ENCODE measurements around the gene RIN2. TPM values are rescaled to one million over a fixed set of nuclear protein-coding genes. Genes with fewer than 3 reads are reported as not detected.

Gene RIN2
- total RNA-seq, 4 donors from 2014 or later: 64.5 to 89.4 (median 77.5) TPM

DNA sequence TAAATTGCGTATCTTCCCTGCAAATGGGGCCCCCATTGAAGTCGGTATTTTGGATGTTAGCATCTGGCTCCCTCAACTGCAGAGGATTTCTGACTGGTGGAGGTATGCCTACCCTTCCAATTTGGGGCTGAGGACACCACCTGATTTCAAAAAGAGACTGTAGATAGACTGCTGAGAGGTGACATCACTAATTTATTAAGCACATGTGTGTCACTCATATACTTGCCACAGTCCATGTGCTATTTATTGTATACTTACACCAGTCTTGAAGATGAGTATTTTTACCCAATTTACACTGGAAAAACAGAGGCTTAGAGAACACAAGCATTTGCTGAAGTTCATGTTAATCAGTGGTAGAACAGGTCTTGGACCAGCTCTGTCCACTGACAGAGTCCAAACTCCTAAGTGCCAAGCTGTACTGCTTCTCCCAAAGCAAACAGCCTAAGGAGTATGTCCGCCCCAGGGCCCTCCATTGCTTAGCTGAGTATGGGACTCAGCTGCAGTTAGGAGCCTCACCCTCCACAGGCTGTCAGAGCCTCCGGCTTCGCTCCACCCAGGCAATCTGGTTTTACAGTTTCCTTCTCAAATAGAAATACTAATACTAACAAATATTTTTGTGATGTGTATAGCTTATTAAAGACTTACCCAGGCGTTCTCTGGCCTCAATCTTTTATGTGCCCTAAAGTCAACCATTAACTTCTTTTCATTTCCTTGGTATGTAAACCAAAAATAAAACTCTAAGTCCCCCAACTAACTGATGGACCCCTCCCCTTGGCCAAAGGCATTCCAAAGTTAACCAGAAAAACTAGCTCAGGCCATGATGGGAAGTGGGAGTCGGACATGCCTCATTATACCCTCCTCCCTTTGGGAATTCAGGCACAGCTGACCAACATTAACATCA, 17.5 kb downstream of the RIN2 start:
- DNase-seq: peak; percentile 58 to 59
- no peaks in the 10 kb centered on the region for H3K9me3 ChIP-seq
- H3K27me3 ChIP-seq: no peaks in the 10 kb centered on the region
- intact Hi-C loops (cut with DNase I): no loop called here
- H3K36me3 ChIP-seq: no peaks in the 10 kb centered on the region
- peaks cover 25 to 30% of the 10 kb centered on the region in 2 donors for H3K4me1 ChIP-seq
- no peak for TF ChIP-seq POLR2A (IDR thresholded peaks at IDR 0.05)
- TF ChIP-seq, protein P1, sequence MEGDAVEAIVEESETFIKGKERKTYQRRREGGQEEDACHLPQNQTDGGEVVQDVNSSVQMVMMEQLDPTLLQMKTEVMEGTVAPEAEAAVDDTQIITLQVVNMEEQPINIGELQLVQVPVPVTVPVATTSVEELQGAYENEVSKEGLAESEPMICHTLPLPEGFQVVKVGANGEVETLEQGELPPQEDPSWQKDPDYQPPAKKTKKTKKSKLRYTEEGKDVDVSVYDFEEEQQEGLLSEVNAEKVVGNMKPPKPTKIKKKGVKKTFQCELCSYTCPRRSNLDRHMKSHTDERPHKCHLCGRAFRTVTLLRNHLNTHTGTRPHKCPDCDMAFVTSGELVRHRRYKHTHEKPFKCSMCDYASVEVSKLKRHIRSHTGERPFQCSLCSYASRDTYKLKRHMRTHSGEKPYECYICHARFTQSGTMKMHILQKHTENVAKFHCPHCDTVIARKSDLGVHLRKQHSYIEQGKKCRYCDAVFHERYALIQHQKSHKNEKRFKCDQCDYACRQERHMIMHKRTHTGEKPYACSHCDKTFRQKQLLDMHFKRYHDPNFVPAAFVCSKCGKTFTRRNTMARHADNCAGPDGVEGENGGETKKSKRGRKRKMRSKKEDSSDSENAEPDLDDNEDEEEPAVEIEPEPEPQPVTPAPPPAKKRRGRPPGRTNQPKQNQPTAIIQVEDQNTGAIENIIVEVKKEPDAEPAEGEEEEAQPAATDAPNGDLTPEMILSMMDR (IDR thresholded peaks at IDR 0.05): no peak
- H3K4me3 ChIP-seq (replicated peaks in 1 of 3): no peak overlapping the region
- no peak overlapping the region for H3K27ac ChIP-seq
- 72 to 74% methylated on average over 7 of the region's 7 CpGs for WGBS, 2 donors

- Histone ChIP-seq H3K27me3 (no peaks in the 10 kb centered on the region), H3K27ac (peak overlapping the region in 2 of 3 donors; percentile 8 to 41), H3K4me3 (replicated peaks in 1 of 3) (no peak overlapping the region), H3K9me3 (no peaks in the 10 kb centered on the region), H3K4me1 (peaks cover 25 to 30% of the 10 kb centered on the region in 2 donors), H3K36me3 (no peaks in the 10 kb centered on the region)
- intact Hi-C loops (cut with DNase I): no loop called here
- TF ChIP-seq, protein P1 (IDR thresholded peaks at IDR 0.05): no peak
- no peak for TF ChIP-seq POLR2A (IDR thresholded peaks at IDR 0.05)
- no peak for DNase-seq
- 77 to 80% methylated on average over 6 of the region's 6 CpGs for WGBS, 2 donors
Measured at GRCh38 chr20:19777315-19777714, 19.3 kb downstream of the RIN2 start.

- 68 to 76% methylated on average over 3 of the region's 3 CpGs for WGBS, 2 donors
- no peaks in the 10 kb centered on the region for H3K27me3 ChIP-seq
- peaks cover 25 to 30% of the 10 kb centered on the region in 2 donors for H3K4me1 ChIP-seq
- DNase-seq: no peak
- no peaks in the 10 kb centered on the region for H3K9me3 ChIP-seq
- peak overlapping the region in 2 of 3 donors; percentile 8 to 41 for H3K27ac ChIP-seq
- no peak overlapping the region for H3K4me3 ChIP-seq (replicated peaks in 1 of 3)
- no peak for TF ChIP-seq POLR2A (IDR thresholded peaks at IDR 0.05)
- TF ChIP-seq, protein P1 (IDR thresholded peaks at IDR 0.05): no peak
- H3K36me3 ChIP-seq: no peaks in the 10 kb centered on the region
- intact Hi-C loops (cut with DNase I): no loop called here
Measured at GRCh38 chr20:19777981-19778380, 19.9 kb downstream of the RIN2 start.

GRCh38 chr20:19778404-19778803, 20.3 kb downstream of the RIN2 start:
- TF ChIP-seq POLR2A (IDR thresholded peaks at IDR 0.05): no peak
- TF ChIP-seq, protein P1 (IDR thresholded peaks at IDR 0.05): no peak
- Histone ChIP-seq H3K27ac (peak overlapping the region in 2 of 3 donors; percentile 8 to 41), H3K36me3 (no peaks in the 10 kb centered on the region), H3K9me3 (no peaks in the 10 kb centered on the region), H3K4me1 (peaks cover 25 to 30% of the 10 kb centered on the region in 2 donors), H3K27me3 (no peaks in the 10 kb centered on the region), H3K4me3 (replicated peaks in 1 of 3) (no peak overlapping the region)
- no peak for DNase-seq
- 81 to 87% methylated on average over 3 of the region's 3 CpGs for WGBS, 2 donors
- intact Hi-C loops (cut with DNase I): no loop called here

GRCh38 chr20:19779634-19780033, 21.6 kb downstream of the RIN2 start:
- H3K9me3 ChIP-seq: no peaks in the 10 kb centered on the region
- no peak for TF ChIP-seq POLR2A (IDR thresholded peaks at IDR 0.05)
- TF ChIP-seq, protein P1 (IDR thresholded peaks at IDR 0.05): no peak

More at GRCh38 chr20:19779634-19780033, 21.6 kb downstream of the RIN2 start:
- H3K27ac ChIP-seq: no peak overlapping the region
- H3K4me1 ChIP-seq: peaks cover 30 to 39% of the 10 kb centered on the region in 2 donors
- intact Hi-C loops (cut with DNase I): loop anchor here (5.0 kb wide), 1 partner anchor 218 kb away; no protein-coding TSS in a partner anchor
- no peak overlapping the region for H3K4me3 ChIP-seq (replicated peaks in 1 of 3)
- no peaks in the 10 kb centered on the region for H3K27me3 ChIP-seq
- no peaks in the 10 kb centered on the region for H3K36me3 ChIP-seq
- DNase-seq: no peak
- 84 to 91% methylated on average over 5 of the region's 5 CpGs for WGBS, 2 donors

Data from thyroid gland (tissue), 4 donors.